ENCODE measurements around the gene SHC1.
A peak's percentile ranks its signal among the peaks of the same experiment; 100 is the strongest.

The SHC1 gene

DNA sequence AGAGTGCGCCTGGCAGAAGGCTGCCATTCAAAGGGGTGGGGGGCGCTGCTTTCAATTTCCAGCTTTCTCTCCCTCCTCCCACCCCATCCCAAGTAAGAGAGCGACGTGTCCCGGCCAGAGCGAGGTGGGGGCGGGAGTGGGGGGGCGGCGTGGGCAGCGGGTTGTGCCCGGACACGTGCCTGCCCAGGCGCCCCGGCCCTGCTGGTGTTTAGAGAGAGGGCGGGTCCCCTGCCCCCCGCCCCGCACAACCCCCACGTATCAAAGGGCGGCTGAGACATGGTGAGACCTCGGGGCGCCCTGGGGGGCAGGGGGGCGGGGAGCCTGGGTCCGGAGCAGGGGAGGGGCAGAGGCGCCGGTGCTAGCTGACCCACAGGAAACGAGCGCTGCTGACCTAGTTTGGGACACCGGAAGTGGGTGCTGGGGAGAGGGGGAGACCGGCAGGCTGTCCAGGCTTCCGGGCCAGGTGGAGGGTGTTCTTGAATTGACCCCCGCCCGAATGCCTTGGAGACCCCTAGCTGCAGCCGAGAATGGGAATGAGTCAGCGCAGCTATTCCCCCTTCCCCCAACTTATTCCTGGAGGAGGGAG is 33.3 kb upstream of the SHC1 start:
- Histone ChIP-seq H3K4me2 (ENCODE audit: low read length, poor library complexity, severe bottlenecking) (peak overlapping the region; percentile 62), H3K36me3 (ENCODE audit: control insufficient read depth in 1 of 2, insufficient read depth in 2 of 2, low read depth in 1 of 2, low read length in 2 of 2) (peaks cover 3 to 33% of the 10 kb centered on the region in 2 experiments), H2BK15ac (ENCODE audit: low read depth, poor library complexity, severe bottlenecking) (peak overlapping the region; percentile 96), H3K18ac (ENCODE audit: low read depth in 1 of 2, low read length in 2 of 2) (peak overlapping the region; percentile 88 to 98), H3K27ac (ENCODE audit: low read length, poor library complexity, severe bottlenecking) (peak overlapping the region; percentile 87), H3K14ac (ENCODE audit: low read length in 2 of 2) (peak overlapping the region in 1 of 2 experiments; percentile 97), H2AK5ac (ENCODE audit: low read length, severe bottlenecking) (peak overlapping the region; percentile 55), H4K91ac (ENCODE audit: low read length) (peak overlapping the region; percentile 97), H3K27me3 (ENCODE audit: control insufficient read depth in 1 of 2, insufficient read depth in 1 of 2, low read length in 2 of 2) (no peaks in the 10 kb centered on the region), H3K23ac (ENCODE audit: low read length in 2 of 2) (peak overlapping the region in 1 of 2 experiments; percentile 86), H2BK120ac (ENCODE audit: low read depth, low read length) (peak overlapping the region; percentile 98), H3K4me3 (ENCODE audit: insufficient read depth in 1 of 2, low read depth in 1 of 2, low read length in 2 of 2) (peak overlapping the region; percentile 83 to 100), H3K9ac (ENCODE audit: low read length) (peak overlapping the region; percentile 96), H2BK5ac (ENCODE audit: low read depth, low read length, poor library complexity, severe bottlenecking) (peak overlapping the region; percentile 68), H4K8ac (ENCODE audit: low read length) (peak overlapping the region; percentile 91), H2AFZ (ENCODE audit: low read depth, low read length) (no peak overlapping the region), H3K9me3 (ENCODE audit: control insufficient read depth, low read length) (no peaks in the 10 kb centered on the region), H2BK12ac (ENCODE audit: low read length in 2 of 2) (peak overlapping the region; percentile 59 to 61), H3K4ac (ENCODE audit: low read depth in 1 of 2, low read length in 2 of 2) (peak overlapping the region; percentile 85 to 89), H3K4me1 (ENCODE audit: control insufficient read depth, insufficient read depth, low read depth, low read length) (peaks cover 42% of the 10 kb centered on the region), H3K79me1 (replicated peaks; ENCODE audit: low read length, poor library complexity, severe bottlenecking) (peaks cover 19% of the 10 kb centered on the region)
- 1% methylated on average over 9 of the region's 34 CpGs for WGBS
- DNase-seq, result peak; percentile 58

DNA sequence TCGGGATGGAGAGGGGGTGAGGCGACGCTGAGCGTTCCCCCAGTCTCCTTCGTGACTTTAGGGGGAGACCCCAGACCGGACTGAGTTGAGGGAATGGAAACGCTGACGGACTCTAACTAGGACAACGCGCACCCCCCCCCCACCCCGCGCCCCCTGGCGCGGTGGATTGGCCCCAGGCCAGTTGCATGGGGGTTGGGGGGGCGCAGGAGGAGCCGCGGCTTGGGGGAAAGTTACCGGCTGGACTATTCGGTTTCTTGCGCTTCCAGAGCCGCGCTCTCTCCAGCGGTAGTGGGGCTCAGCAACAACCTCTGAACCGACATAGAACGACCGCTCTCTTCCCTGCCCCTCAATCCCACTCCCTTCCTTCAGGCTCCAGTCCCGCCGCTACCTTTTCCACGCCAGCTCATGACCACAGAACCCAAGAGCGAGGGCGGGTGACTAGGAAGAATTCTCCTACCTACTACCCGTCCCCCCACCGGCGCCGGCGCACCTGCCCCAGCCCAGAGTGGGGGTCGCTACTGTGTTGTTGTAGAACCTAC is 32.7 kb upstream of the SHC1 start:
- peak; percentile 56 for DNase-seq
- Histone ChIP-seq H3K36me3 (ENCODE audit: control insufficient read depth in 1 of 2, insufficient read depth in 2 of 2, low read depth in 1 of 2, low read length in 2 of 2) (peaks cover 3 to 27% of the 10 kb centered on the region in 2 experiments), H3K9ac (ENCODE audit: low read length) (peak overlapping the region; percentile 96), H4K91ac (ENCODE audit: low read length) (peak overlapping the region; percentile 97), H4K8ac (ENCODE audit: low read length) (peak overlapping the region; percentile 91), H3K18ac (ENCODE audit: low read depth in 1 of 2, low read length in 2 of 2) (peak overlapping the region; percentile 88 to 98), H2AK5ac (ENCODE audit: low read length, severe bottlenecking) (peak overlapping the region; percentile 55), H2AFZ (ENCODE audit: low read depth, low read length) (no peak overlapping the region), H3K23ac (ENCODE audit: low read length in 2 of 2) (peak overlapping the region in 1 of 2 experiments; percentile 86), H3K27ac (ENCODE audit: low read length, poor library complexity, severe bottlenecking) (peak overlapping the region; percentile 87), H3K4me1 (ENCODE audit: control insufficient read depth, insufficient read depth, low read depth, low read length) (peaks cover 42% of the 10 kb centered on the region), H3K4me3 (ENCODE audit: insufficient read depth in 1 of 2, low read depth in 1 of 2, low read length in 2 of 2) (peak overlapping the region; percentile 83 to 100), H3K4me2 (ENCODE audit: low read length, poor library complexity, severe bottlenecking) (peak overlapping the region; percentile 62), H3K27me3 (ENCODE audit: control insufficient read depth in 1 of 2, insufficient read depth in 1 of 2, low read length in 2 of 2) (no peaks in the 10 kb centered on the region), H2BK15ac (ENCODE audit: low read depth, poor library complexity, severe bottlenecking) (peak overlapping the region; percentile 93), H3K4ac (ENCODE audit: low read depth in 1 of 2, low read length in 2 of 2) (peak overlapping the region; percentile 85 to 89), H3K14ac (ENCODE audit: low read length in 2 of 2) (peak overlapping the region in 1 of 2 experiments; percentile 97), H2BK5ac (ENCODE audit: low read depth, low read length, poor library complexity, severe bottlenecking) (peak overlapping the region; percentile 68), H2BK12ac (ENCODE audit: low read length in 2 of 2) (peak overlapping the region; percentile 15 to 61), H3K9me3 (ENCODE audit: control insufficient read depth, low read length) (no peaks in the 10 kb centered on the region), H3K79me1 (replicated peaks; ENCODE audit: low read length, poor library complexity, severe bottlenecking) (peaks cover 15% of the 10 kb centered on the region), H2BK120ac (ENCODE audit: low read depth, low read length) (peak overlapping the region; percentile 98)
- under 1% methylated on average over 15 of the region's 37 CpGs for WGBS

DNA sequence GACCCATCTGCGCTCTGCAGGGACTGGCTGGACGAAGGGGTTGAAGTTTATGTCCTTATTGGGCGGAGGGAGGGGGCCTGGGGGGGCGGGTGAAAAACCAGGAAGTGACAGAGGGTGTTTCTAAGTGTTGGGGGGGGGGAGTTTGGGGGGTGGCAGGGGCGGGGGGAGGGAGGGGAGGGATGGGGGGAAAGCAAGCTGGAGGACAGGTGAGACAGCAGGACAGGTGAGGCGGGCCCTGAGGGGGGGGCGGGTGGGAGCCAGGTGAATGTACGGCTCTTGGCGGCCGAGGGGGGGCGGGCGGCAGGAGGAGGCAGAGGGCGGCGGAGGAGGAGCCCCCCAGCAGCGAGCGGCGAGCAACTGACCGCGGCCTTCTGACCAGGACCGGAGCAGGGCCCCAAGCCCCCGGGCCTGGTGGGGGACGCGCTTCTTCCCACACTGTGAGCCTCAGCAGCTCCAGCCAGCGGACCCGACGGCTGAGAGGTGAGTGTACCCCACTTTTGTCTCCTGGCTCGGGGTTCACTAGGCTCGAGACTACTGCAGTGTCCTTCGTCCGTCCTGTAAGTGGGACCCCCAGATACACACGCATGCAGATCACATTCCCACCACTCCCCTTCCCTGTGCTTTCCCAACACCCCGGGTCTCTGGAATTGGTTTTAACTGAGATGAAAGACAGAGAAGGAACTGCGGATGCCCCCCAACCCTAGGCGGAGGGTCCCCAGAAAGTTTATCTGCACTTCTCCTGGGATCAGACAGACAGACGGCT is 32.1 kb upstream of the SHC1 start, which contains the start of gene ZBTB7B:
Gene ZBTB7B (plus strand): TSS at position 339 of the 763 bp plus-strand sequence. CDS start 11,859 bp downstream, outside the sequence.
- Histone ChIP-seq H2BK12ac (ENCODE audit: low read length in 2 of 2) (peak within 1 kb of the TSS; percentile 46 to 94), H2BK120ac (ENCODE audit: low read depth, low read length) (peak within 1 kb of the TSS; percentile 98), H4K8ac (ENCODE audit: low read length) (peak within 1 kb of the TSS; percentile 94), H3K27me3 (ENCODE audit: control insufficient read depth in 1 of 2, insufficient read depth in 1 of 2, low read length in 2 of 2) (no peaks in the 10 kb centered on the region), H3K4me2 (ENCODE audit: low read length, poor library complexity, severe bottlenecking) (peak within 1 kb of the TSS; percentile 93), H3K9me3 (ENCODE audit: control insufficient read depth, low read length) (no peaks in the 10 kb centered on the region), H3K27ac (ENCODE audit: low read length, poor library complexity, severe bottlenecking) (peak within 1 kb of the TSS; percentile 93), H3K4me3 (ENCODE audit: insufficient read depth in 1 of 2, low read depth in 1 of 2, low read length in 2 of 2) (peak within 1 kb of the TSS; percentile 83 to 100), H2AFZ (ENCODE audit: low read depth, low read length) (no peak within 1 kb of the TSS), H3K18ac (ENCODE audit: low read depth in 1 of 2, low read length in 2 of 2) (peak within 1 kb of the TSS; percentile 98), H3K23ac (ENCODE audit: low read length in 2 of 2) (peak within 1 kb of the TSS in 1 of 2 experiments; percentile 86), H3K9ac (ENCODE audit: low read length) (peak within 1 kb of the TSS; percentile 96), H3K79me1 (replicated peaks; ENCODE audit: low read length, poor library complexity, severe bottlenecking) (peaks cover 16% of the 10 kb centered on the region), H2AK5ac (ENCODE audit: low read length, severe bottlenecking) (peak within 1 kb of the TSS; percentile 55), H3K36me3 (ENCODE audit: control insufficient read depth in 1 of 2, insufficient read depth in 2 of 2, low read depth in 1 of 2, low read length in 2 of 2) (peaks cover 3 to 21% of the 10 kb centered on the region in 2 experiments), H3K4me1 (ENCODE audit: control insufficient read depth, insufficient read depth, low read depth, low read length) (peaks cover 39% of the 10 kb centered on the region), H2BK15ac (ENCODE audit: low read depth, poor library complexity, severe bottlenecking) (peak within 1 kb of the TSS; percentile 93), H2BK5ac (ENCODE audit: low read depth, low read length, poor library complexity, severe bottlenecking) (peak within 1 kb of the TSS; percentile 92), H3K4ac (ENCODE audit: low read depth in 1 of 2, low read length in 2 of 2) (peak within 1 kb of the TSS; percentile 89), H4K91ac (ENCODE audit: low read length) (peak within 1 kb of the TSS; percentile 97), H3K14ac (ENCODE audit: low read length in 2 of 2) (peak within 1 kb of the TSS in 1 of 2 experiments; percentile 97)
- under 1% methylated on average over 19 of the region's 35 CpGs for WGBS
- DNase-seq, result peak; percentile 66

Data from mesenchymal stem cell (in vitro differentiated cells and primary cell).